B cell (primary cell): Measurements from ENCODE around the gene YBEY. TPM values are rescaled to one million over a fixed set of nuclear protein-coding genes. Genes with fewer than 3 reads are reported as not detected.

ENCODE experiments used
- ATAC-seq: fragments of 200-7000 bp; cut with Tn5 transposase; one replicate; pipeline ENCODE4 v1.10.0; 2021; ENCODE audit warnings: low read depth, mild to moderate bottlenecking, moderate number of reproducible peaks, moderate library complexity
- CTCF ChIA-PET: fragments of 350-600 bp; sonication (Branson Sonifier 250); formaldehyde crosslinking; loops from one replicate; lab custom pipeline; 2021; ENCODE audit warnings: antibody characterized with exemption, inconsistent platforms; lab: Charles Lee
- POLR2A ChIA-PET: fragments of 350-600 bp; sonication (Branson Sonifier 250); formaldehyde crosslinking; loops from one replicate; lab custom pipeline; 2021; ENCODE audit warnings: antibody characterized with exemption; lab: Charles Lee
- DNase-seq: peaks from one replicate; pipeline ENCODE4 v3.0.0; 2013
- H2AFZ ChIP-seq: 2 replicates; pipeline ENCODE4 v1.6.1; 2012; ENCODE audit warnings: mild to moderate bottlenecking, low read depth, low read length; ENCODE audit not compliant: insufficient read depth, poor library complexity, severe bottlenecking
- H3K27ac ChIP-seq, 2 donors: 1 replicate in 1 of 2; 2 replicates in 1 of 2; pipeline ENCODE4 v1.5.1; 2012 to 2013; ENCODE audit warnings: low read length in 2 of 2, mild to moderate bottlenecking in 2 of 2, moderate library complexity in 1 of 2
- H3K27me3 ChIP-seq, 4 experiments: fragments of 200-600 bp in 1 of 4; sonication (generic) in 1 of 4; replicated peaks in 1 of 4; 1 replicate in 2 of 4; 2 replicates in 2 of 4; pipeline versions ENCODE4 v1.6.1 to v1.7.0; 2013 to 2016; ENCODE audit warnings: low read length in 3 of 4, mild to moderate bottlenecking in 2 of 4, mixed read lengths in 1 of 4, moderate library complexity in 1 of 4; ENCODE audit not compliant: insufficient read depth in 4 of 4, control insufficient read depth in 3 of 4; ENCODE audit errors: control extremely low read depth in 1 of 4
- H3K36me3 ChIP-seq, 2 experiments: replicated peaks in 1 of 2; 1 replicate in 1 of 2; 2 replicates in 1 of 2; pipeline versions ENCODE4 v1.6.1 to v1.7.1; 2013; ENCODE audit warnings: low read length in 1 of 2; ENCODE audit not compliant: insufficient read depth in 2 of 2, control insufficient read depth in 1 of 2; ENCODE audit errors: control extremely low read depth in 1 of 2, extremely low read depth in 1 of 2
- H3K4me1 ChIP-seq, 2 donors: fragments of 200-600 bp in 1 of 2; sonication (generic) in 1 of 2; 1 replicate in 1 of 2; 2 replicates in 1 of 2; pipeline versions ENCODE4 v1.5.1 to v1.6.1; 2013 to 2017; ENCODE audit warnings: low read length in 2 of 2; ENCODE audit not compliant: control insufficient read depth in 2 of 2, insufficient read depth in 2 of 2
- H3K4me2 ChIP-seq: replicated peaks from 2 replicates; pipeline ENCODE3; 2012; ENCODE audit warnings: mild to moderate bottlenecking, low read depth, low read length; ENCODE audit not compliant: poor library complexity, severe bottlenecking
- H3K4me3 ChIP-seq, 5 experiments: fragments of 200-600 bp in 1 of 5; sonication (generic) in 1 of 5; 1 replicate in 3 of 5; 2 replicates in 2 of 5; pipeline versions ENCODE4 v1.5.1 to v1.7.0; 2011 to 2016; ENCODE audit warnings: low read length in 4 of 5, mild to moderate bottlenecking in 4 of 5, low read depth in 2 of 5, control low read depth in 1 of 5, moderate library complexity in 1 of 5; ENCODE audit not compliant: insufficient read depth in 1 of 5; ENCODE audit errors: control extremely low read depth in 1 of 5, extremely low read depth in 1 of 5
- H3K79me2 ChIP-seq: fragments of 200-600 bp; sonication (generic); one replicate; pipeline ENCODE4 v1.6.0; 2016; ENCODE audit warnings: low read length; ENCODE audit not compliant: control insufficient read depth, insufficient read depth
- H3K9ac ChIP-seq: fragments of 200-600 bp; sonication (generic); 2 replicates; pipeline ENCODE4 v1.6.1; 2017; ENCODE audit warnings: mild to moderate bottlenecking, low read length, moderate library complexity
- H3K9me3 ChIP-seq, 3 donors: one replicate each; pipeline versions ENCODE4 v1.6.1 to v1.7.1; 2013; ENCODE audit warnings: low read length in 2 of 3; ENCODE audit not compliant: control insufficient read depth in 2 of 3, insufficient read depth in 1 of 3; ENCODE audit errors: control extremely low read depth in 1 of 3
- H4K20me1 ChIP-seq: 2 replicates; pipeline ENCODE4 v1.6.0; 2012; ENCODE audit warnings: mild to moderate bottlenecking, low read length; ENCODE audit not compliant: insufficient read depth, control insufficient read depth, poor library complexity, severe bottlenecking
- H3K27ac Mint-ChIP-seq: one replicate; pipeline ENCODE4 v1.8.0; 2021; ENCODE audit warnings: mixed read lengths
- H3K27me3 Mint-ChIP-seq: one replicate; pipeline ENCODE4 v1.8.0; 2021; ENCODE audit warnings: mixed read lengths
- H3K4me1 Mint-ChIP-seq: one replicate; pipeline ENCODE4 v1.8.0; 2021; ENCODE audit warnings: mixed read lengths
- H3K4me3 Mint-ChIP-seq: one replicate; pipeline ENCODE4 v1.8.0; 2021; ENCODE audit warnings: mixed read lengths
- H3K9me3 Mint-ChIP-seq: one replicate; pipeline ENCODE4 v1.8.0; 2022; ENCODE audit warnings: mixed read lengths; ENCODE audit not compliant: insufficient read depth
- CTCF ChIP-seq: fragments of 200-600 bp; IDR thresholded peaks from one replicate; pipeline ENCODE4 v1.8.0; 2022; ENCODE audit warnings: antibody characterized with exemption, mild to moderate bottlenecking
- EZH2 ChIP-seq: IDR thresholded peaks from 2 replicates; pipeline ENCODE4 v1.6.1; 2012; ENCODE audit warnings: borderline replicate concordance, low read depth, mild to moderate bottlenecking, moderate library complexity, low read length; ENCODE audit not compliant: insufficient read depth, poor library complexity, severe bottlenecking
- WGBS: methylation state at CpG from one replicate; pipeline ENCODE4 v1.1.5; 2013; ENCODE audit warnings: missing lambda C conversion rate; ENCODE audit not compliant: insufficient coverage; 5-methylcytosine and 5-hydroxymethylcytosine counted together
- intact Hi-C: fragments of 100-400 bp; cut with micrococcal nuclease; formaldehyde crosslinking; loops from one replicate; pipeline ENCODE4 v1.10.0; 2022
- polyA plus RNA-seq: library from polyadenylated mRNA; depleted of rRNA; stranded (reverse); fragments of >200 nt; gene quantifications from 2 replicates; pipeline ENCODE4 v1.2.3, GENCODE V29; 2012
- total RNA-seq, 2 donors: library from RNA; stranded (reverse); fragments of 120-200 nt in 1 of 2; gene quantifications; 1 replicate in 1 of 2; 2 replicates in 1 of 2; pipeline versions ENCODE4 v1.2.3 to v1.2.4, GENCODE V29; 2013 to 2022

Gene YBEY
- total and polyA plus RNA-seq, 2 donors (not counting 1 experiment from before 2014, with no cell fraction given) = 15.0 to 21.6 TPM

DNA sequence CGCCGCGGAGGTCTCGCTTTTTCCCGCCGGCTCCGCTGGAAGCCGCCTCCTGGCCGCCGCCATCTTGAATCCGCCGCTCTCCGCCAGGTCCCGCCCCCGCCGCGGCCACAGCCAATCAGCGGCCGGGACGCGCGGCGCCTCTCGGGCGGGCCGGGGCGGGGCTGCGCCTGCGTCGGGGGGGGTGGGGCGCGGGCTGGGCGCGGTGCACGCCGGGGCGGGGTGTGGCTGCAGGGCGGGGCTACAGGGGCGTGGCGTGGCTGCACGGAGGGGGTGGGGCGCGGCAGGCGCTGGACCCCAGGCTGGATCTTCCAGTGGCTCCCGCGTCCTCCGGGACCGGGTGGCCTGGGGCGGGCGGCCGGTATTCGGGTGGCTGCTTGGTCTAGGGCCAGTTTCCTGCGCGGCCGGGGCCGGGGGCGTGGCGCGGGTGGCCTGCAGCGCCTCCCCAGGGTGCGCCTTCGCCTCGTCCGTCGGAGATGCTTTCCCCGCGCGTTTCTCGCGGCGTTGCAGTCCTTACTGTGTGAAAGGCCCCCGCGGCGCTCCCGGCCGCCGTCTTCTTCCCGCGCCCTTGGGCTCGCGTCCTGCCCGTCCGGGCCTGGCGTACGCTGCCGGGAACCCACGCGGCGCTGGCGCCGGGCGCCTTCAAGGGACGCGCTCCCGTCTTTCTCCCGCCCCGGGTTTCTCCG lies 38.4 kb downstream of the YBEY start:
- no peaks in the 10 kb centered on the region for H3K27me3 Mint-ChIP-seq
- under 1% methylated on average over 98 of the region's 98 CpGs for WGBS
- intact Hi-C loops = loop anchor here (1.0 to 2.0 kb wide), 5 partner anchors 38 to 182 kb away; partner anchors contain the start of genes DIP2A, LSS, SPATC1L and YBEY

More for the DNA sequence above, 38.4 kb downstream of the YBEY start:
- peak overlapping the region; percentile 87 for H3K9ac ChIP-seq
- H2AFZ ChIP-seq = peak overlapping the region; percentile 93
- DNase-seq (peak; percentile 92), ATAC-seq (peak; percentile 77)
- TF ChIP-seq CTCF (peak; percentile 27), EZH2 (no peak)
- peak overlapping the region; percentile 97 for H3K4me2 ChIP-seq
- peaks cover 0 to 2% of the 10 kb centered on the region in 2 experiments for H3K36me3 ChIP-seq
- H3K27me3 ChIP-seq = peaks cover 0 to 3% (median 0%) of the 10 kb centered on the region in 4 experiments
- H3K4me1 ChIP-seq = peaks cover 16 to 23% of the 10 kb centered on the region in 2 donors
- CTCF ChIA-PET = interaction anchor here (0.6 to 1.6 kb wide), 3 partner anchors 31 to 40 kb away, joined by 3 to 5 read pairs (median 3); partner anchors contain the start of gene MCM3AP
- Mint-ChIP-seq H3K4me3 (peak overlapping the region; percentile 88), H3K4me1 (peaks cover 24% of the 10 kb centered on the region), H3K27ac (peak overlapping the region; percentile 95), H3K9me3 (no peaks in the 10 kb centered on the region)
- POLR2A ChIA-PET = no interaction called here
- no peaks in the 10 kb centered on the region for H3K9me3 ChIP-seq
- no peaks in the 10 kb centered on the region for H4K20me1 ChIP-seq
- peaks cover 29% of the 10 kb centered on the region for H3K79me2 ChIP-seq
- peak overlapping the region; percentile 26 to 100 (median 95) for H3K4me3 ChIP-seq
- H3K27ac ChIP-seq = peak overlapping the region; percentile 95 to 96
